GM12878 (cell line): ENCODE data around the gene SCG3. TPM values are rescaled to one million over a fixed set of nuclear protein-coding genes. Genes with fewer than 3 reads are reported as not detected.

Source experiments
- ATAC-seq: fragments of 200-7000 bp; cut with Tn5 transposase; 3 replicates; pipeline ENCODE4 v1.9.1; 2020; ENCODE audit warnings: mild to moderate bottlenecking, moderate library complexity
- BruUV-seq: library from RNA; stranded (reverse); fragments of 400-500 nt; replicated peaks from 2 replicates; lab custom pipeline; 2021; lab: Mats Ljungman, UMichigan
- CTCF ChIA-PET: fragments of 300-600 bp; sonication (Branson Sonifier 250); formaldehyde crosslinking; extraction: SDS; loops from one replicate; lab custom pipeline; 2021; ENCODE audit warnings: inconsistent platforms; lab: Yijun Ruan, JAX
- POLR2A ChIA-PET: fragments of 350-600 bp; formaldehyde crosslinking; extraction: SDS; loops from one replicate; lab custom pipeline; 2021; ENCODE audit warnings: inconsistent platforms; lab: Charles Lee
- RAD21 ChIA-PET: fragments of 300-600 bp; sonication (Branson Sonifier 250); formaldehyde crosslinking; loops from one replicate; lab custom pipeline; 2023; ENCODE audit warnings: antibody characterized with exemption; ENCODE audit not compliant: unreplicated experiment; lab: Charles Lee
- SMC1A ChIA-PET: fragments of 300-600 bp; sonication (Branson Sonifier 250); formaldehyde crosslinking; loops from one replicate; lab custom pipeline; 2023; ENCODE audit not compliant: unreplicated experiment, uncharacterized antibody; lab: Charles Lee
- DNase-seq: peaks from one replicate; pipeline ENCODE4 v3.0.0-alpha.2; 2011; ENCODE audit warnings: low read depth, low spot score
- FAIRE-seq: peaks from 3 replicates; lab custom pipeline; 2011; peaks lifted over from hg19 to GRCh38; lab: Jason Lieb, UNC
- H2AFZ ChIP-seq: 2 replicates; pipeline ENCODE4 v1.6.0; 2011; ENCODE audit warnings: low read depth, low read length, control low read depth; ENCODE audit not compliant: control insufficient read depth
- H3K27ac ChIP-seq: 2 replicates; pipeline ENCODE4 v1.5.1; 2011; ENCODE audit warnings: control low read depth; ENCODE audit not compliant: control insufficient read depth, insufficient read depth
- H3K27me3 ChIP-seq, 2 experiments: replicated peaks in 1 of 2; 2 replicates each; pipeline versions ENCODE4 v1.6.0 to v1.6.1; 2011; ENCODE audit warnings: low read length in 1 of 2; ENCODE audit not compliant: control insufficient read depth in 2 of 2, insufficient read depth in 2 of 2
- H3K36me3 ChIP-seq, 2 experiments: 2 replicates each; pipeline ENCODE4 v1.5.1; 2011; ENCODE audit warnings: low read length in 1 of 2; ENCODE audit not compliant: control insufficient read depth in 2 of 2, insufficient read depth in 2 of 2
- H3K4me1 ChIP-seq: 2 replicates; pipeline ENCODE4 v1.6.1; 2011; ENCODE audit warnings: mild to moderate bottlenecking, low read length, moderate library complexity, mixed read lengths; ENCODE audit not compliant: control insufficient read depth, insufficient read depth
- H3K4me2 ChIP-seq: 2 replicates; pipeline ENCODE4 v1.6.0; 2011; ENCODE audit warnings: control low read depth; ENCODE audit not compliant: control insufficient read depth, insufficient read depth
- H3K4me3 ChIP-seq: fragments of 200-600 bp; sonication (generic); 2 replicates; pipeline ENCODE4 v1.5.1; 2016
- H3K79me2 ChIP-seq: 2 replicates; pipeline ENCODE4 v1.6.0; 2011; ENCODE audit warnings: low read length; ENCODE audit not compliant: control insufficient read depth, insufficient read depth
- H3K9ac ChIP-seq: 2 replicates; pipeline ENCODE4 v1.8.0; 2011; ENCODE audit warnings: low read length, control low read depth, mixed read lengths; ENCODE audit not compliant: control insufficient read depth, insufficient read depth
- H3K9me3 ChIP-seq: replicated peaks from 3 replicates; pipeline ENCODE4 v1.5.1; 2011; ENCODE audit warnings: mild to moderate bottlenecking, low read length; ENCODE audit not compliant: control insufficient read depth, insufficient read depth
- H4K20me1 ChIP-seq: 2 replicates; pipeline ENCODE4 v1.6.0; 2011; ENCODE audit not compliant: control insufficient read depth, insufficient read depth
- PRDM15 ChIP-seq: fragments of 450-650 bp; formaldehyde crosslinking; IDR thresholded peaks from 2 replicates; pipeline ENCODE4 v1.4.0; 2020; ENCODE audit warnings: mild to moderate bottlenecking, moderate library complexity
- YY1 ChIP-seq: IDR thresholded peaks from 2 replicates; pipeline ENCODE4 v1.6.1; 2011; ENCODE audit warnings: low read depth, mild to moderate bottlenecking, low read length
- WGBS: methylation state at CpG from one replicate; pipeline ENCODE4 v1.1.6; 2016; ENCODE audit warnings: low lambda C conversion rate; ENCODE audit not compliant: insufficient replicate concordance, insufficient coverage; ENCODE audit errors: missing lambda C conversion rate; 5-methylcytosine and 5-hydroxymethylcytosine counted together
- in situ Hi-C: fragments of 300-500 bp; cut with MboI; formaldehyde crosslinking; loops from 9 replicates; pipeline ENCODE4 v1.14.3; 2018; ENCODE audit warnings: mixed read lengths
- intact Hi-C: fragments of 100-400 bp; cut with micrococcal nuclease; formaldehyde crosslinking; loops from one replicate; pipeline ENCODE4 v1.14.2; 2022; ENCODE audit not compliant: unreplicated experiment
- polyA plus RNA-seq, 11 experiments: library from polyadenylated mRNA; depleted of rRNA in 4 of 11; unstranded in 6 of 11; stranded (reverse) in 5 of 11; fragments of >200 nt; fragmentation: Nextera tagmentation in 4 of 11; fragmentation: Illumina TruSeq in 1 of 11; extraction: Ambion mirVana in 4 of 11; extraction: Trizol in 1 of 11; gene quantifications; 1 replicate in 1 of 11; 2 replicates in 10 of 11; pipeline versions ENCODE4 v1.2.1 to v1.2.3, GENCODE V29; 2011 to 2016; ENCODE audit warnings: inconsistent platforms in 2 of 11, missing spikeins in 2 of 11, low read depth in 1 of 11
- total RNA-seq, 4 experiments: library from RNA; depleted of rRNA in 3 of 4; stranded (reverse); fragments of >200 nt in 3 of 4; fragmentation: Illumina TruSeq in 1 of 4; extraction: Trizol in 1 of 4; gene quantifications; 2 replicates each; pipeline versions ENCODE4 v1.2.1 to v1.2.3, GENCODE V29; 2013 to 2021

Gene SCG3
- total and polyA plus RNA-seq, 10 of the 15 experiments (the other 5 are each of a cell fraction or from before 2014, with no cell fraction given), result 0.03 to 0.15 (median 0.04) TPM; not detected in 7

GRCh38 chr15:51768018-51768417 lies 86.7 kb downstream of the SCG3 start:
- SMC1A ChIA-PET, result interaction anchor here (1.2 to 1.3 kb wide), 2 partner anchors 9 to 114 kb away, joined by 4 to 7 read pairs; no protein-coding TSS in a partner anchor
- Histone ChIP-seq H3K27ac (no peak overlapping the region), H3K27me3 (no peaks in the 10 kb centered on the region), H3K79me2 (no peaks in the 10 kb centered on the region), H3K4me3 (no peak overlapping the region), H3K36me3 (no peaks in the 10 kb centered on the region), H4K20me1 (no peaks in the 10 kb centered on the region), H3K9me3 (no peaks in the 10 kb centered on the region), H2AFZ (peak overlapping the region; percentile 61), H3K9ac (no peak overlapping the region), H3K4me2 (no peak overlapping the region), H3K4me1 (no peaks in the 10 kb centered on the region)
- FAIRE-seq, result no peak
- 0 out of 2 replicates have a peak, but pooled peaks have one; percentile 22 for TF ChIP-seq YY1
- no peak for TF ChIP-seq PRDM15
- DNase-seq, result no peak
- no peak for ATAC-seq
- CTCF ChIA-PET, result interaction anchor here (1.2 to 1.3 kb wide), 3 partner anchors 9 to 119 kb away, joined by 4 to 7 read pairs (median 5); no protein-coding TSS in a partner anchor
- 84% methylated on average over 9 of the region's 9 CpGs for WGBS
- intact Hi-C loops, result no loop called here
- POLR2A ChIA-PET, result no interaction called here
- no TSS peak for BruUV-seq
- RAD21 ChIA-PET, result interaction anchor here (0.8 kb wide), 1 partner anchor 8 kb away, joined by 5 read pairs; no protein-coding TSS in a partner anchor
- in situ Hi-C loops, result no loop called here

Other genes with a start within 250 kb of the SCG3 start
- 30.7 and 37.8 TPM in 2 replicates for gene DMXL2, start 58.7 kb upstream of the SCG3 start, total RNA-seq (2014; rRNA removed)
- gene DMXL2, start 58.7 kb upstream of the SCG3 start, total RNA-seq (2014; rRNA removed; fragmentation: Illumina TruSeq; extraction: Trizol), result 29.6 and 34.6 TPM in 2 replicates
- gene DMXL2, start 58.7 kb upstream of the SCG3 start, total RNA-seq (2021), result 22.6 and 25.3 TPM in 2 replicates
- gene DMXL2, start 58.7 kb upstream of the SCG3 start, polyA plus RNA-seq (2011; rRNA removed), result 26.6 and 34.8 TPM in 2 replicates
- gene DMXL2, start 58.7 kb upstream of the SCG3 start, polyA plus RNA-seq (2014; fragmentation: Illumina TruSeq; extraction: Trizol), result 32.1 and 61.0 TPM in 2 replicates
- gene DMXL2, start 58.7 kb upstream of the SCG3 start, polyA plus RNA-seq (2014; fragmentation: Nextera tagmentation; extraction: Ambion mirVana), result 10 to 100 TPM in 1 of 2 experiments, 1 to 10 TPM in 1; 8.5 to 12.8 TPM
- 18.6 and 19.2 TPM in 2 replicates for gene DMXL2, start 58.7 kb upstream of the SCG3 start, polyA plus RNA-seq (2014; rRNA removed)
- 10 to 100 TPM in 1 of 2 experiments, 1 to 10 TPM in 1; 9.4 to 11.5 TPM for gene DMXL2, start 58.7 kb upstream of the SCG3 start, polyA plus RNA-seq (2016; fragmentation: Nextera tagmentation; extraction: Ambion mirVana)
- gene LYSMD2, start 56.2 kb downstream of the SCG3 start, total RNA-seq (2014; rRNA removed), result 36.8 and 51.3 TPM in 2 replicates
- gene LYSMD2, start 56.2 kb downstream of the SCG3 start, total RNA-seq (2014; rRNA removed; fragmentation: Illumina TruSeq; extraction: Trizol), result 42.4 and 44.4 TPM in 2 replicates
- gene LYSMD2, start 56.2 kb downstream of the SCG3 start, total RNA-seq (2021), result 41.9 and 42.1 TPM in 2 replicates
- 61.2 and 96.0 TPM in 2 replicates for gene LYSMD2, start 56.2 kb downstream of the SCG3 start, polyA plus RNA-seq (2011; rRNA removed)
- gene LYSMD2, start 56.2 kb downstream of the SCG3 start, polyA plus RNA-seq (2014; fragmentation: Illumina TruSeq; extraction: Trizol), result 40.3 and 50.4 TPM in 2 replicates
- gene LYSMD2, start 56.2 kb downstream of the SCG3 start, polyA plus RNA-seq (2014; fragmentation: Nextera tagmentation; extraction: Ambion mirVana), result 10 to 100 TPM; 30.5 to 61.3 TPM
- 40.9 and 48.5 TPM in 2 replicates for gene LYSMD2, start 56.2 kb downstream of the SCG3 start, polyA plus RNA-seq (2014; rRNA removed)
- gene LYSMD2, start 56.2 kb downstream of the SCG3 start, polyA plus RNA-seq (2016; fragmentation: Nextera tagmentation; extraction: Ambion mirVana), result 10 to 100 TPM; 49.4 to 54.9 TPM
- 9.1 and 10.8 TPM in 2 replicates for gene TMOD2, start 70.1 kb downstream of the SCG3 start, total RNA-seq (2014; rRNA removed)
- 12.6 and 13.9 TPM in 2 replicates for gene TMOD2, start 70.1 kb downstream of the SCG3 start, total RNA-seq (2014; rRNA removed; fragmentation: Illumina TruSeq; extraction: Trizol)
- 13.0 and 15.2 TPM in 2 replicates for gene TMOD2, start 70.1 kb downstream of the SCG3 start, total RNA-seq (2021)
- 0.61 and 0.66 TPM in 2 replicates for gene TMOD2, start 70.1 kb downstream of the SCG3 start, polyA plus RNA-seq (2011; rRNA removed)
- gene TMOD2, start 70.1 kb downstream of the SCG3 start, polyA plus RNA-seq (2014; fragmentation: Illumina TruSeq; extraction: Trizol), result 10.5 and 16.0 TPM in 2 replicates
- gene TMOD2, start 70.1 kb downstream of the SCG3 start, polyA plus RNA-seq (2014; fragmentation: Nextera tagmentation; extraction: Ambion mirVana), result 1 to 10 TPM; 1.6 to 1.7 TPM
- gene TMOD2, start 70.1 kb downstream of the SCG3 start, polyA plus RNA-seq (2014; rRNA removed), result 6.9 and 7.6 TPM in 2 replicates
- 1 to 10 TPM; 4.7 to 5.1 TPM for gene TMOD2, start 70.1 kb downstream of the SCG3 start, polyA plus RNA-seq (2016; fragmentation: Nextera tagmentation; extraction: Ambion mirVana)
- 21.6 and 27.1 TPM in 2 replicates for gene TMOD3, start 148.2 kb downstream of the SCG3 start, total RNA-seq (2014; rRNA removed)
- 32.8 and 34.6 TPM in 2 replicates for gene TMOD3, start 148.2 kb downstream of the SCG3 start, total RNA-seq (2014; rRNA removed; fragmentation: Illumina TruSeq; extraction: Trizol)
- gene TMOD3, start 148.2 kb downstream of the SCG3 start, total RNA-seq (2021), result 32.2 and 32.6 TPM in 2 replicates
- 19.4 and 34.8 TPM in 2 replicates for gene TMOD3, start 148.2 kb downstream of the SCG3 start, polyA plus RNA-seq (2011; rRNA removed)
- 23.4 and 24.6 TPM in 2 replicates for gene TMOD3, start 148.2 kb downstream of the SCG3 start, polyA plus RNA-seq (2014; fragmentation: Illumina TruSeq; extraction: Trizol)
- gene TMOD3, start 148.2 kb downstream of the SCG3 start, polyA plus RNA-seq (2014; fragmentation: Nextera tagmentation; extraction: Ambion mirVana), result 1 to 10 TPM; 5.2 to 7.5 TPM
- 16.7 and 20.1 TPM in 2 replicates for gene TMOD3, start 148.2 kb downstream of the SCG3 start, polyA plus RNA-seq (2014; rRNA removed)
- gene TMOD3, start 148.2 kb downstream of the SCG3 start, polyA plus RNA-seq (2016; fragmentation: Nextera tagmentation; extraction: Ambion mirVana), result 10 to 100 TPM; 35.7 to 39.4 TPM